Muscle of leg (tissue), 11 donors: ENCODE results near the gene CTIF. TPM values are rescaled to one million over a fixed set of nuclear protein-coding genes. Genes with fewer than 3 reads are reported as not detected.

Experiments used
- DNase-seq: peaks from one replicate; pipeline ENCODE4 v3.0.0; 2013
- H3K27ac ChIP-seq: one replicate; pipeline ENCODE4 v1.5.1; 2013; ENCODE audit warnings: mild to moderate bottlenecking, low read length, control low read depth
- H3K27me3 ChIP-seq: one replicate; pipeline ENCODE4 v1.6.1; 2013; ENCODE audit warnings: low read length; ENCODE audit not compliant: control insufficient read depth, insufficient read depth
- H3K36me3 ChIP-seq: one replicate; pipeline ENCODE4 v1.6.1; 2013; ENCODE audit warnings: low read length; ENCODE audit not compliant: control insufficient read depth, insufficient read depth
- H3K4me1 ChIP-seq: one replicate; pipeline ENCODE4 v1.6.1; 2013; ENCODE audit warnings: low read length; ENCODE audit not compliant: control insufficient read depth, insufficient read depth
- H3K4me3 ChIP-seq: one replicate; pipeline ENCODE4 v1.5.1; 2013; ENCODE audit warnings: low read length, control low read depth
- H3K9me3 ChIP-seq: replicated peaks from 2 replicates; pipeline ENCODE4 v1.6.1; 2013; ENCODE audit warnings: low read depth, low read length; ENCODE audit not compliant: control insufficient read depth
- WGBS: methylation state at CpG from one replicate; pipeline ENCODE4 v1.1.5; 2013; ENCODE audit warnings: missing lambda C conversion rate; ENCODE audit not compliant: insufficient coverage; 5-methylcytosine and 5-hydroxymethylcytosine counted together
- polyA plus RNA-seq, 8 donors: library from polyadenylated mRNA; unstranded; fragments of 120-200 nt; gene quantifications; one replicate each; pipeline versions ENCODE4 v1.2.1 to v1.2.3, GENCODE V29; 2013; ENCODE audit warnings: inconsistent platforms in 1 of 8, low replicate concordance in 1 of 8; ENCODE audit not compliant: insufficient read length in 8 of 8, insufficient read depth in 1 of 8
- total RNA-seq: library from RNA; stranded (reverse); fragments of 120-200 nt; gene quantifications from one replicate; pipeline ENCODE4 v1.2.4, GENCODE V29; 2013

CTIF gene
- total and polyA plus RNA-seq, 9 donors: 16.3 to 46.8 (median 32.5) TPM

GRCh38 chr18:48638451-48638850, 99.6 kb downstream of the CTIF start:
- H3K9me3 ChIP-seq: no peaks in the 10 kb centered on the region
- no peaks in the 10 kb centered on the region for H3K27me3 ChIP-seq
- H3K36me3 ChIP-seq: peaks cover 10% of the 10 kb centered on the region
- no peak overlapping the region for H3K27ac ChIP-seq
- H3K4me3 ChIP-seq: no peak overlapping the region
- no CpG with 5 or more reads among the region's 8 CpGs for WGBS
- no peak for DNase-seq
- peaks cover 7% of the 10 kb centered on the region for H3K4me1 ChIP-seq

- Histone ChIP-seq H3K9me3 (no peaks in the 10 kb centered on the region), H3K27me3 (no peaks in the 10 kb centered on the region), H3K27ac (no peak overlapping the region), H3K4me1 (peaks cover 7% of the 10 kb centered on the region), H3K36me3 (peaks cover 10% of the 10 kb centered on the region), H3K4me3 (no peak overlapping the region)
- 91% methylated on average over 14 of the region's 17 CpGs for WGBS
- no peak for DNase-seq
Observed at GRCh38 chr18:48638896-48639771, 100.3 kb downstream of the CTIF start.

DNA sequence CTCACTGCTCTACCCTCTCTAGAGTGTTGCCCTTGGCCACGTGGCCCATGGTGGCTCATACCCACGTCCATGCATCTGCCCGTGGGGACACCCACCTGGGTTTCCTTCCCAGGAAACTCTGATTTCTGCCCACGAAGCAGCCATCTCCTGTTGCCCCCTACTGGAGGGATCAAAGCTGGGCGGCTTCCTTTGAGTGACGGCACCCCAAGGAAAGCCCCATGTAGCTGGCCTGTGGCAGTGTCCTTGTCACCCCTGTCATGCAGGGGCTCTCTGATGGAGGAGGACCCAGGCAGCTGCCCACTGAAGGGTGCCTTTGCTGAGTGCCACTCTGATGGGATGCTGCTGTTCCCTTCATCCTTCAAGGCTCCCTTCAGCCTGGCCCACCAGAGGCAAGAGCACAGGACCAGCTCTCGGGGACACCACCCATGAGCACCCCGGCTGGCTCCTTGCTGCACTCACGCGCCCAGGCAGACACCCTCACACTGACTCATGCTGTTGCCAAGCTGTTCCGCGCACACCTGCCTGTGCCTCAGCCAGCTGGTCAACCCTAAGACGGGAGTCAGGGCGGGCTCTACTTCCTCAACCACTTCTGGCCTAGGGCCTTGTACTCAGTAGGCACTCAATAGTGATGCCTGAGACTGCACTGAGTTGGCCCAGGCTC, 101.1 kb downstream of the CTIF start:
- 93% methylated on average over 11 of the region's 14 CpGs for WGBS
- H3K36me3 ChIP-seq: peaks cover 16% of the 10 kb centered on the region
- H3K27ac ChIP-seq: no peak overlapping the region
- H3K4me1 ChIP-seq: peaks cover 7% of the 10 kb centered on the region
- DNase-seq: no peak
- H3K9me3 ChIP-seq: no peaks in the 10 kb centered on the region
- H3K27me3 ChIP-seq: no peaks in the 10 kb centered on the region
- no peak overlapping the region for H3K4me3 ChIP-seq

DNA sequence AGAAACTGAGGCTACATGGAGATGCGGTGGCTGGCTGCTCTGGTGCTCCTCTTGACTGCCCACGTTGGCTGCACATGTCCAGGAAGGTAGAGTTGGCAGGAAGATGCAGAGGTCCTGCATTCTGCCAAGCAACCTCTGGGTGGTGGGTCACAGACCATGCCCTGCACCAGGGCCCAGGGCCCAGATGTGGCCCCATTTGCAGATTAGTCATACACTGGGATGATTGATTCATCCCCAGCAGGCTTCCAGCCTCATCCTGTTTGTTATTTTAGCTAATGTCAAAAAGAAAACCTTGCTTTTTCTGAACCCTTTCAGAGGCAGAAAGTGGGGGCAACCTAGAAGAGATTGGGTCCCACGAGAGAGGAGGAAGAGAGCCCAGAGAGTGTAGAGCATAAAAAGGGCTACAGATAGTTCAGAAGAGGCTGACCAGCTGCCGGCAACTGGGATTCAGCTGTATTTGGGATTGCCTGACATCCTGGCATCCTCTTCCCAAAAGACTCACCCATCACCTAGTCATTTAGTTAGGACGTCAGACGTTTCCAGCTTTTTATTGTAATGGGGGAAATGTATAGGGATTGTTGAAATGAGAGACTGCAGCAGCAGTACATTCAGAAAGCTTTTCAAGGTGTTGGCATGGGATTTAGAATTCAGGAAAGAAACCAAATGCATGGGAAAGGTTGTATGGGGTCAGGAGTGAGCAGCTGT, 101.9 kb downstream of the CTIF start:
- no peak overlapping the region for H3K4me3 ChIP-seq
- peaks cover 16% of the 10 kb centered on the region for H3K36me3 ChIP-seq
- no peaks in the 10 kb centered on the region for H3K9me3 ChIP-seq
- H3K27me3 ChIP-seq: no peaks in the 10 kb centered on the region
- no peak for DNase-seq
- peaks cover 7% of the 10 kb centered on the region for H3K4me1 ChIP-seq
- 79% methylated on average over 3 of the region's 6 CpGs for WGBS
- H3K27ac ChIP-seq: no peak overlapping the region

DNA sequence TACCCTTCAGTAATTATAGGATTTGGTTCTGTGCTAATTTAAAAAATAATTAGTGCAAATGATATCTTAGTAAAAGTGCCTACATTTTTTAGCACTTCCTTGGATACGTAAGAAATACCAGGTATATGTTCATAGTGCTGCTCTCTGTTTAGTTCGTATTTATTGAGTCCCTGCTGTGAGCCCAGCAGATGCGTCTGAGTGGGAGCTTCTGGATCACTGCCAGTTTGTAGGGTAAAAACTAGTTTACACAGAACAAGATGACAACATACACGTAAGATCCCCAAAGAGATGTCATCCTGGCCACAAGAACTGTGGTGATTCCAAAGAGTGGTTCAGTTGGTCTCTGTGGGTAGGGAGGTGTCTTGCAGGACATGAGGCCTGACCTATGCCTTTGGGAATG, 103.2 kb downstream of the CTIF start:
- peaks cover 6% of the 10 kb centered on the region for H3K4me1 ChIP-seq
- no peak overlapping the region for H3K27ac ChIP-seq
- peaks cover 16% of the 10 kb centered on the region for H3K36me3 ChIP-seq
- H3K27me3 ChIP-seq: no peaks in the 10 kb centered on the region
- no peaks in the 10 kb centered on the region for H3K9me3 ChIP-seq
- no peak overlapping the region for H3K4me3 ChIP-seq
- 72% methylated on average over 2 of the region's 4 CpGs for WGBS
- DNase-seq: no peak

- 100% methylated on average over 1 of the region's 1 CpG for WGBS
- Histone ChIP-seq H3K4me1 (peaks cover under 1% of the 10 kb centered on the region), H3K4me3 (no peak overlapping the region), H3K27ac (no peak overlapping the region), H3K9me3 (no peaks in the 10 kb centered on the region), H3K36me3 (peaks cover 16% of the 10 kb centered on the region), H3K27me3 (no peaks in the 10 kb centered on the region)
- DNase-seq: no peak
Observed at GRCh38 chr18:48642503-48642902, 103.7 kb downstream of the CTIF start.

GRCh38 chr18:48643262-48643661, 104.4 kb downstream of the CTIF start:
- H3K4me3 ChIP-seq: no peak overlapping the region
- no peak for DNase-seq
- no peak overlapping the region for H3K27ac ChIP-seq
- H3K27me3 ChIP-seq: no peaks in the 10 kb centered on the region
- H3K36me3 ChIP-seq: peaks cover 16% of the 10 kb centered on the region
- H3K9me3 ChIP-seq: no peaks in the 10 kb centered on the region
- H3K4me1 ChIP-seq: no peaks in the 10 kb centered on the region
- no CpG with 5 or more reads among the region's 1 CpG for WGBS

DNA sequence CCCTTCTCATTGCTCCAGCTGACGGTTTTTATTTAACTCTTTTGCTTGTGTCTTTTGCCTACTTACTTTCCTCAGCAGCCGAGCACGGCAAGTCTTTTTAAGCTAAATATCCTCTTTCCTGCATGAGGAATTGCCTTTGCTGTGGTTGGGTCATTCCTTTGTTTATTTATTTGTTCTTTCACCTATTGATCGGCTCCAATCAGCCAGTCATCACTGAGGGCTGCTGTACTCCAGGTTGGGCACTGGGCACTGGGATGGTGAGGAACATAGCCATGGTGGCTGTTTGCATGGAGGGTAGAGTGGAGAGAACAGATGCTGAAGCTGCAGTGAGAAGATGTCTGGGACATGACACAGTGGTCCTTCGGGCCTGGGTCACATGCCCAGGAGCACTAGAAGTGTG, 105.2 kb downstream of the CTIF start:
- Histone ChIP-seq H3K27me3 (no peaks in the 10 kb centered on the region), H3K4me3 (no peak overlapping the region)
- 86% methylated on average over 2 of the region's 5 CpGs for WGBS

GRCh38 chr18:48645427-48646002, 106.7 kb downstream of the CTIF start:
- H3K27me3 ChIP-seq: no peaks in the 10 kb centered on the region
- no peak overlapping the region for H3K27ac ChIP-seq
- WGBS: 87% methylated on average over 4 of the region's 10 CpGs
- H3K4me3 ChIP-seq: no peak overlapping the region
- H3K4me1 ChIP-seq: no peaks in the 10 kb centered on the region
- H3K9me3 ChIP-seq: no peaks in the 10 kb centered on the region
- DNase-seq: no peak
- peaks cover 8% of the 10 kb centered on the region for H3K36me3 ChIP-seq

More for the DNA sequence above, 105.2 kb downstream of the CTIF start:
- no peak for DNase-seq
- Histone ChIP-seq H3K4me1 (no peaks in the 10 kb centered on the region), H3K9me3 (no peaks in the 10 kb centered on the region), H3K27ac (no peak overlapping the region), H3K36me3 (peaks cover 12% of the 10 kb centered on the region)

GRCh38 chr18:48646976-48647375, 108.1 kb downstream of the CTIF start:
- Histone ChIP-seq H3K4me1 (no peaks in the 10 kb centered on the region), H3K4me3 (no peak overlapping the region), H3K9me3 (no peaks in the 10 kb centered on the region), H3K36me3 (peaks cover 6% of the 10 kb centered on the region), H3K27me3 (no peaks in the 10 kb centered on the region), H3K27ac (no peak overlapping the region)
- WGBS: 33% methylated on average over 1 of the region's 2 CpGs
- DNase-seq: peak; percentile 73
